Retinal pigment epithelial cell (primary cell): ENCODE results near the gene MAGI2.
"Not testable (repeated sequence)": the region's sequence is repeated elsewhere in the genome, so short reads cannot be mapped to it uniquely, and the experiment has no call there.

Source experiments
- DNase-seq: peaks from one replicate; pipeline ENCODE4 v3.0.0-alpha.2; 2010; ENCODE audit warnings: low read depth
- H3K4me3 ChIP-seq: 2 replicates; pipeline ENCODE4 v1.5.1; 2011; ENCODE audit warnings: mild to moderate bottlenecking, low read length, control low read depth, moderate library complexity
- CTCF ChIP-seq: conservative IDR thresholded peaks from 2 replicates; pipeline ENCODE4 v1.5.1; 2011; ENCODE audit warnings: low read depth, low read length, control low read depth, inconsistent platforms

MAGI2 gene

DNA sequence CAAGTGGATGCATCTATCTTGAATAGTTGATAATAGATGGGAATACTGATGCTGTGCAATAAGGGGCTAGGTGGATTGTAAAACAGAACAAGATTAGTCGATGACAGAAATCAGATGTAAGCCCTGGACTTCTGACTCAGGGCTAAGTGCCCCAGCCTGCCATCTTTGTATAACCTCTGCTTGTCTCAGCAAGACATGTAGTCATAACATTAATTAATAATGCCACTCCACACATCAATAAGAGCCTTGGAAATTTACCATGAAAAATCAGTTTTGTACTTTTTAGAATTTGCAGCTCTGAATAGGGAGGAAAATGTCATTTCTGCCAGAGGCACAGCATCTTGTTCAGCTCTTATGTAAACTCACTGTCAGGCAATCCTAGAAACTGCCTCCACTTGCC, 1125.7 kb downstream of the MAGI2 start:
- no peak overlapping the region for H3K4me3 ChIP-seq
- TF ChIP-seq CTCF: no peak
- DNase-seq: no peak

GRCh38 chr7:78326876-78327275, 1126.6 kb downstream of the MAGI2 start:
- DNase-seq: no peak
- H3K4me3 ChIP-seq: no peak overlapping the region

DNA sequence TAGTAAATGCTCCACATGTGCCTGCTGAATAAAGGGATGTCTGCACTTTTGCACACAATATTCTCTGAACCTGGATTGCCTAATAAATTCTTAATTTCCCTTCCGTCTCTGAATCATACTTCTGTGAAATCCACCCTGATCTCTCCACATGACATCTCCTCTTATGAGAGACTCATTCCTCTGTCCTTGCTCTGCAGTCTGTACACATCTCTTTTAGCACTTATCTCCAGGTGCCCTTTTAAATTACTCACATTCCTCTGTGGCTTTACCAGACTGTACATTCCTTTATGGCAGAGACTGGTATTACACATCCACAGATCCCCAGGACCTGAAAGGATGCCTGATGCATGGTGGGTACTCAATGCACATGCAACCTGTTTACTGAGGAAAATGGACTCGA, 1127.3 kb downstream of the MAGI2 start:
- no peak overlapping the region for H3K4me3 ChIP-seq
- no peak for TF ChIP-seq CTCF
- peak; percentile 61 for DNase-seq

More at GRCh38 chr7:78326876-78327275, 1126.6 kb downstream of the MAGI2 start:
- TF ChIP-seq CTCF: no peak

DNA sequence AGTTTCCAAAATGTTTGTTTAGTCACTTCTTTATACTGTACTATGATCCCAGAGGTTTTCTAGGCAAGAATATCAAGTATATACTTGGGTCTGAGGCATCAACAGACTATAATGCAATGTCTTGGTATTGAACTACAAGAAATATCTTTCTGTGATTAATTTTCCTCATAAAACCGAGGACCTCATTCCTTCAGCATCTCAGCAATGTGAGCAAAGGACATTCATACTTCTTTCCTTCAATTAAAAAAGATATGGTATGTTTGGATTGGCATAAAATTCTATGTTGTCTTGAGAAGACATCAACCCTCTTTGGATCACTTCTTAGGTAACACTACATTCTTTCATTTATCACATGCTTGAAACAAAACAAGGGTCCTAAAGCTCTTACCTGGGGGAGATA, 1130.3 kb downstream of the MAGI2 start:
- TF ChIP-seq CTCF: no peak
- DNase-seq: no peak
- no peak overlapping the region for H3K4me3 ChIP-seq

DNA sequence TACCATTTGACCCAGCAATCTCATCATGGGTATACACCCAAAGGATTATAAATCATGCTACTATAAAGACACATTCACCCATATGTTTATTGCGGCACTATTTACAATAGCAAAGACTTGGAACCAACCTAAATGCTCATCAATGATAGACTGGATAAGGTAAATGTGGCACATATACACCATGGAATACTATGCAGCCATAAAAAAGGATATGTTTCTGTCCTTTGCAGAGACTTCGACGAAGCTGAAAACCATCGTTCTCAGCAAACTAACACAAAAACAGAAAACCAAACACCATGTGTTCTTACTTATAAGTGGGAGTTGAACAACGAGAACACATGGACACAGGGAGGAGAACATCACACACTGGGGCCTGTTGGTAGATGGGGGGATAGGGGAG, 1131.2 kb downstream of the MAGI2 start:
- H3K4me3 ChIP-seq, DNase-seq: not testable (repeated sequence)

- no peak for TF ChIP-seq CTCF
- no peak for DNase-seq
- no peak overlapping the region for H3K4me3 ChIP-seq
Observed at GRCh38 chr7:78317371-78317770, 1136.1 kb downstream of the MAGI2 start.

GRCh38 chr7:78316110-78316509, 1137.4 kb downstream of the MAGI2 start:
- no peak for DNase-seq
- no peak for TF ChIP-seq CTCF
- no peak overlapping the region for H3K4me3 ChIP-seq

GRCh38 chr7:78315119-78315518, 1138.3 kb downstream of the MAGI2 start:
- no peak overlapping the region for H3K4me3 ChIP-seq
- DNase-seq: no peak
- TF ChIP-seq CTCF: no peak
